ENCODE data around the gene TMED6.

GRCh38 chr16:69328854-69329316 lies 22.7 kb downstream of the TMED6 start:
- no peak for TF ChIP-seq EZH2 (IDR thresholded peaks at IDR 0.05; ENCODE audit: insufficient read depth, poor library complexity, severe bottlenecking)
- TF ChIP-seq EZH2phosphoT487 (IDR thresholded peaks at IDR 0.05; ENCODE audit: insufficient read depth, low read depth), result no peak
